DLD1 (cell line): Measurements from ENCODE around the gene HOXA4.

Experiments
- in situ Hi-C: cut with HindIII; loops from 2 replicates; pipeline ENCODE4 v1.10.0; 2017; ENCODE audit warnings: low sequenced_read_pairs

The HOXA4 gene

GRCh38 chr7:27130540-27131389, at the start of gene HOXA4:
Gene HOXA4, minus strand, starts transcription at chr7:27130757. Its CDS starts 24 bp downstream, at chr7:27130733.
- in situ Hi-C loops: no loop called here

DNA sequence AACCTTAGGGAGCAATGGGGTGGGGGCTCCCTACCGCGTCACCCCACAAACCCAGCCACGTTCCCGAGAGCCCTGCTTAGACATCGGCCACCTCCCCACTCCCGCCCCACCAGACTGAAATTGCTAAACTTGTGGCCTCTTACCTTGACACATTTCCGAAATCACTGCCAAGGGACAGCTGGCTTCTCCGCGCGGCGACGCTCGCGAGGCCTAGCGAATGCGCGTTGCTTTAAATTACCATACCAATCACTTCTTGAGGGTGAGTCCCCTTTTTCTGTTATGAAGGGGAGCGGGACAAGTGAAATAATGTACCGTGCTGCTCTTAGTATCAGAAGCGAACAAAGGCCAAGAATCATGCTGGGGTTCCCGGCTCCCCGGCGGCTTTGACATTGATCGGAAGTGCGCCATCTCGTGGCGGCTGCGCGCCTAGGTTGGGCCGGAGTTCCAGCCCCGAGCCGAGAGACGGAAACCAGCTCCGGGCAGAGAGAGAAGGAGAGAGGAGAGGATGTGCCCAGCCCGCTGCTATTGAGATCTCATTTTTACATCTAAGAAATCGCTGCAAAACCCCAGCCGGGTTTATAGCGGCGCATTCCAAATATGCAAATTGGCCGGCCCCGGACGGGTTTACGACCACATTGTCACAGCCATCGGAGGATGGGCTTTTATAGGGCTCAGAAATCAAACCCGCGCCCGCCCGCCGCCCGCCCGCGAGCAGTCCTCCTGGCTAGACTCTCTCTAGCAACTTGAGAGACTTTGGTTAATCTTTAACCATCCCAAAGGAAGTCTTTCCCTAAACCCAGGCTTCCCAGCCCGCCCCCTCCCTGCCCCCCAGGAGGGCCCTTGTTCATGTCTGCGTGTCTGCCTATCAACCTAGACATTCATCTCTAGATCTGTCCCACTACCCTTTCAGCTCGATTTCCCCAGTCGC, 49.2 kb upstream of the HOXA4 start:
- in situ Hi-C loops: no loop called here

DNA sequence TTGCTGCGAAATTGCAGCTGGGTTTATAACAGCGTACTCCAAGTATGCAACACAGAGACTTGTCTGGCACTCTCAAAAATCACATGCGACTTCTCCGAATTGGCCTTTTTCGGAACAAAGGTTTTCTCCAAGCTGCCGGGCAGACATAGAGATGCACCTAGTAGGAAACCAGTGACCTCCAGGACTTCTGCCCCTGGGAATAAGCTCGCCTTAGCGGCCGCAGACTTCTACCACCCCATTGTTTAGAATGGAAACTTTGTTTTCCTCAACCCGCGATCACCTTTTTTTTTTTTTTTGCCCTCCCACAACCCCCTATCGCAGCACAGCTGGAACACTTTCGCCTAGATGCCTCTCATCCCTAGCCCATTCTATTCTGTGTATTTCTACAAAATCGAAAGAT, 48.5 kb upstream of the HOXA4 start:
- in situ Hi-C loops: no loop called here

DNA sequence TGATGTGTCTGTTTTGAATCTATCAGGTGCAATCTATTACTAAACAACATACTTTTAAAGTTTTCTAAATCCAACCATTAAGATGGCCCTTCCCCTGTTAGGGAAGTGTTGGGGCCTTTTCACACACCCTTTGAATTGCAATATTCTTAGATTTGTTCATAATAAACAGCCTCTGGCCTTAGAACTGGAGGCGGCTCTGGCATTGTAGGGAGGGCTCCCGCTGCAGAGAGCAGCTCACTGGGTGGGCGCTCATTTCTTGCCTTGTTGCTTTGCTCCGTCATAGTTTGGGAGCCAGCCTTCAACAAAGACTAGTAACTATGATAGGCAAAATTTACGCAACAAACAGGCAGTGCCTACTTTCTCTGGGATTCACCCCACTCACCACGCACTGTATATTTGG, 47.8 kb upstream of the HOXA4 start:
- in situ Hi-C loops: no loop called here

DNA sequence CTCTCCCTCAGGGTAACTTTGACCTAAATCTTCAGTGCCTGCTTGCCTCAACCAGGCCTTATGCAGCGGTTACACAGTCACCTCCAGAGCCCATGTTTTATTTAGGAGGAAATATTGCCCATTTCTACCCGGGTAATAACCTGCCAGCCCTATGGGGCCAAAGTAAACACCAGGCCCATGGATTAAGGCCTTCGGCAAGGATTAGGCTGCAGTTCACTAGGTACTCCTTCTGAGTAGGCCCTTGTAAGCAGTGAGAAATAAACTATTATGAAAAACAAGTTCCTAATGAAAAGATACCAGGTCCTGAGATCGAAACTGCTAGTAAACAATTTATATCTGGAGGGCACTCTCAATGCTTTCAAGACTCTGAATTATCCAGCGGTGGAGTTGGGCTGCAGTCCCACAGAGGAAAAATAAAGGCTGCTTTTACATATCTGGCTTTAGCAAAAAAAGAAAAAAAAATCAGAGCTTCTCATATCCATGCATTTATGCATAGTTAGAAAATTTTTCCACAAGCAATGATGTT, 47.3 kb upstream of the HOXA4 start:
- in situ Hi-C loops: no loop called here

- in situ Hi-C loops: no loop called here
These were observed 46.6 kb upstream of the HOXA4 start for GRCh38 chr7:27176962-27177794.

DNA sequence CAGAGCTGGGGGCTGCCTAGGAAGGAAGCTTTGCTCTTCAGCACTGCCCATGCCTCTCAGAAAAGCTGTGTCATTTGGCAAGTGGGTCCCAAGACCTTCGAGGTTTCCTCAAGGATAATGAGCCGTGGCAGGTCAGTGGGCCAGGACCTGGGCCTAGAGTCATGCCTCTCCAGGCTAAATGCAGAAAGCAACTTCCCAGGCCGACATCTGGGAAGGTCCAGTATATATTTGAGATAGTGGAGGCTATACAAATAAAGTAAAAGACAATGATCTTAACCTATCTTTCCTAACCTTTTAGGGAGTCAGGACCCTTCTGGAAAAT, 45.9 kb upstream of the HOXA4 start:
- in situ Hi-C loops: no loop called here

DNA sequence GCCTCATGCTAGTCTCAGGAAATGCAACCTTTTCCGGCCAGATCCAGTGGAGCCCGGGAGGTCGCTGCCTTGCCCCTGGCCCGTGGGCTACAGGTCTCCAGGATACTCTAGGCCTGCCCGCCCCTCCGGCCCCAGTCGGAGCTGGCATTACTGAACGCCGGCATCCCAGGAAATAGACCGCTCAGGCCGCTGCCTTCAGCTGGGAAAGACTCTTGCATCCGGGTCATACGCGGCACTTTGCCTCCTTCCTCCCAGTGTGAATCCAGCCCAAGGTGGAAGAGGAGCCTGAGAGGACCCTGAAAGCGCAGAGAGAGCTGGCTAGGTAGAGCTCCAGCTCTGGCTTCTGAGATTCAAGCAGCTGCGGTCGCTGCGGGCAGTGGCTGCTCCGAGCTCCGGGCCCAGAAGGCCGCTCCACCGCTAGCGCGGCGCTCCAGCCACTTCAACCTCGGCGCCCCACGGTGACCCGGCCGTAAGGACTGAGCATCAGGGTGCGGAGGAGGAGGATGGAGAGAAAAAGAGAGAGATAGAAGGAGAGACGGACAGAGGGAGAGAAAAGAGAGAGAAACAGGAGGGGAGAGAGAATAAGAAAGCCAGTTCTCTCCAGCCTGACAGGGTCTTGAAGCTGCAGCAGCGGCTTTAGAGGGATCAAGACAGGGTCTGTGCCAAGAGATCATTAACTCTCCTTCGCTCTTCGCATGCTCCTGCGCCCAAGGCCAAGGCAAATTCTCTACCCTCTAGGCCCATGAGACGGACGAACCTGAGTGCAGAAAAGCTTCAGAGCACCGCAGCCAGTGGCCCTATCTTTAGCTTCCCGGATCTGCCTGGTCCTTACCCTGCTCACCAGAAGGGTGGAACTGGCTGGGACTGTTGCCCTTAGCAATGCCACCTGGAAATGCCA, 45.3 kb upstream of the HOXA4 start:
- in situ Hi-C loops: no loop called here

- in situ Hi-C loops: no loop called here
These were observed 44.5 kb upstream of the HOXA4 start for GRCh38 chr7:27174874-27175625.

DNA sequence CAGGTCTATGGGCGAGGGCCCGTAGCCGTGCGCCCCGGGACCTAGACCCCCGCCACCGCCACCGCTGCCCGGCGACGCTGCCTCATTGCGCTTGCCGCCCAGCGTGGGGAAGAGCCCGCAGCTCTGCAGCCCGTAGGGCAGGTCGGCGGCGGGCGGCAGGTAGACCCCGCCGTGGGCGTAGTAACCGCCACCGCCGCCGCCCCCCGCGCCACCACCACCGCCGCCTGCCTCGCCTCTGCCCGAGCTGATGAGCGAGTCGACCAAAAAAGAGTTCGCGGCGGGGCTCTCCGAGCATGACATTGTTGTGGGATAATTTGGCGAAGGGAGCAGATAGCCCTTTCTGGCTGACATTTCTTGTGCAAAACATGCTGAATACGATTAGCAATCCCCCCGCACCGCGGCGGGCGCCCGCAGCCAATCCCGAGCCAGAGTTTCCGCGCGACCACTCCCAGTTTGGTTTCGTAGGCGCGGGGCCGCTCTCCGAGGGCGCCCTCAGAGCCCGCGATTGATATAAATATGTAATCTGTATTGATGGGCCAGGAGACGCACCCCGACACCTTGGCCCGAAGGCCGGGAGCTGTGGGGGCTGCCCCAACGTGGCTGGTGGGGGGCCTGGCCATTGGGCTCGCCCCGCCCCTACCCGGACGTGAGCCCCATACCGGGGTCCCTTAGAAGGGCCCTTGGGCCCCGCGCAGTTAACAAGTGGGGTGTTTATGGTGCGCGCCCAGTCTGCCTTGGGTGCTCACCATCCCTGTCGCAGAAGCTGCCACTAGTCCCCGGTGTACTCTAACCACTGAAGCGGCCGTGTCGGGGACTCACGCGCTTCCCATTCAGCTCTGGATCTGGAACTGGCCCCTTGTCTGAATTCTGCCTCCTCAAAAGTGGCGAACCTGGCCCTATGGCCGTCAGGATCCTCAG, 43.7 kb upstream of the HOXA4 start, which contains the start of gene HOXA10:
Gene HOXA10 (minus strand): TSS at position 365 of the 918 bp plus-strand sequence. CDS start 14 bp downstream, at position 351.
- in situ Hi-C loops: no loop called here

GRCh38 chr7:27173511-27173955, 43.0 kb upstream of the HOXA4 start:
- in situ Hi-C loops: no loop called here

DNA sequence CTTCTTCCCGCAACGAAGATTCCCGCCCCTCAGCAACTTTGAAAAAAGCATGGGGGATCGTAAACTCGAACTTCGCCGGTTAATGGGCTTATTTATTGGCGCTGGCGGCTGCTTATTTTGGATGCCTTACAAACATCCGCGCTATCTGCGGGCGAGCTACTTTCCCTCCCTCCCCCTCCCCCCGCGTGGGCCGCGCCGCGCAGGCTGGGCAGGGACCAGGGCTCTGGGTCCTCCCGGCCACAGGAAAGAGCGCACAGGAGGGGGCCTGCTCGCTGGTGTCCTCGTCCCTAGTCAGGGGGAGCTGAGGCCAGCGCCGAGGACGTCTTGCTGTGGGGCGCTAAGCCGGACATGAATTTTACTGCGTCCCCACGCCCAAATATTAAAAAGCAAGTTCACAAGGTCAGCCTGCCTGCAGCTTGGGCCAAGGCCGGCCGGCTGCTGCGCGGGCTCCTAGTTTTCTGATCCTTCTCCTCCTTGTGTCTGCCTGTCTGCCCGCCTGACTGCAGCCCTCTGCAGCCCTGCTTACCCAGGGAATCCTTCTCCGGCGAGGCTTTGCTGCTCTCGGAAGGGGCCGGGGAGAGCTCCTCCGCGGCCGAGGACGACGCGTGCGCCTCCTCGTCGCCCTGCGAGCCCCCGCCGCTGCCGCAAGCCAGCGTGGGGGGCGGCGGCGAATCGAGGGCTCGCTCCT, 42.4 kb upstream of the HOXA4 start:
- in situ Hi-C loops: no loop called here

GRCh38 chr7:27172315-27172774, 41.8 kb upstream of the HOXA4 start:
- in situ Hi-C loops: no loop called here

- in situ Hi-C loops: no loop called here
These were observed 41.2 kb upstream of the HOXA4 start for GRCh38 chr7:27171637-27172314.

GRCh38 chr7:27171325-27171636, 40.7 kb upstream of the HOXA4 start:
- in situ Hi-C loops: no loop called here

GRCh38 chr7:27170426-27171324, 40.1 kb upstream of the HOXA4 start:
- in situ Hi-C loops: no loop called here
